ENCODE data around the gene ODR4.
A peak's percentile ranks its signal among the peaks of the same experiment; 100 is the strongest.
"Not testable (repeated sequence)": the region's sequence is repeated elsewhere in the genome, so short reads cannot be mapped to it uniquely, and the experiment has no call there.

Gene ODR4

GRCh38 chr1:186374303-186375151 lies 1.1 kb upstream of the ODR4 start:
- TF ChIP-seq, protein P1, sequence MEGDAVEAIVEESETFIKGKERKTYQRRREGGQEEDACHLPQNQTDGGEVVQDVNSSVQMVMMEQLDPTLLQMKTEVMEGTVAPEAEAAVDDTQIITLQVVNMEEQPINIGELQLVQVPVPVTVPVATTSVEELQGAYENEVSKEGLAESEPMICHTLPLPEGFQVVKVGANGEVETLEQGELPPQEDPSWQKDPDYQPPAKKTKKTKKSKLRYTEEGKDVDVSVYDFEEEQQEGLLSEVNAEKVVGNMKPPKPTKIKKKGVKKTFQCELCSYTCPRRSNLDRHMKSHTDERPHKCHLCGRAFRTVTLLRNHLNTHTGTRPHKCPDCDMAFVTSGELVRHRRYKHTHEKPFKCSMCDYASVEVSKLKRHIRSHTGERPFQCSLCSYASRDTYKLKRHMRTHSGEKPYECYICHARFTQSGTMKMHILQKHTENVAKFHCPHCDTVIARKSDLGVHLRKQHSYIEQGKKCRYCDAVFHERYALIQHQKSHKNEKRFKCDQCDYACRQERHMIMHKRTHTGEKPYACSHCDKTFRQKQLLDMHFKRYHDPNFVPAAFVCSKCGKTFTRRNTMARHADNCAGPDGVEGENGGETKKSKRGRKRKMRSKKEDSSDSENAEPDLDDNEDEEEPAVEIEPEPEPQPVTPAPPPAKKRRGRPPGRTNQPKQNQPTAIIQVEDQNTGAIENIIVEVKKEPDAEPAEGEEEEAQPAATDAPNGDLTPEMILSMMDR (IDR thresholded peaks at IDR 0.05; ENCODE audit: borderline replicate concordance, control extremely low read depth, extremely low read depth, insufficient read depth, missing control alignments): no peak
- in situ Hi-C loops (cut with MboI; ENCODE audit: low sequenced_read_pairs, unreplicated experiment): no loop called here
- DNase-seq (ENCODE audit: low spot score): peak; percentile 45

DNA sequence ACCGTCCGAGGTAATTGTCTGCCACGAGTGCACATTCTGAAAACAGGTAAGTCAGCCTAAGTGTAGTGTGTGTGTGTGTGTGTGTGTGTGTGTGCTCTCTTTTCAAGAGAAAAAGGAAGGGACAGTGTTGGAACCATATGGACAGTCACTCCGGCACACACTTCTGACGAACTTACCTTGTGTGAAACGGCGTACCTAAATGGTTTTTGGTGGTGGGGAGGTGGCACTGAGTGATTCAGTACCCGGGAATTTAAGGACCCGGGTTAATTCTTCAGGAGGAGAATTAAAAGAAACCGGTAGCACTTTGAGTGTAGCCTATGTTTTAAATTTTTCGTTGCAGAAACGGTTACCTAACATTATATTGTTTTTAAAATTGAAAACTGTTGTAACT lies 286 bp downstream of the ODR4 start:
- TF ChIP-seq, protein P1 (IDR thresholded peaks at IDR 0.05; ENCODE audit: borderline replicate concordance, control extremely low read depth, extremely low read depth, insufficient read depth, missing control alignments): no peak
- in situ Hi-C loops (cut with MboI; ENCODE audit: low sequenced_read_pairs, unreplicated experiment): no loop called here
- DNase-seq (ENCODE audit: low spot score): no peak

GRCh38 chr1:186386725-186387383 lies 11.2 kb downstream of the ODR4 start:
- TF ChIP-seq, protein P1 (IDR thresholded peaks at IDR 0.05; ENCODE audit: borderline replicate concordance, control extremely low read depth, extremely low read depth, insufficient read depth, missing control alignments): no peak
- DNase-seq (ENCODE audit: low spot score): no peak
- in situ Hi-C loops (cut with MboI; ENCODE audit: low sequenced_read_pairs, unreplicated experiment): no loop called here

- in situ Hi-C loops (cut with MboI; ENCODE audit: low sequenced_read_pairs, unreplicated experiment): no loop called here
- DNase-seq (ENCODE audit: low spot score): no peak
- TF ChIP-seq, protein P1 (IDR thresholded peaks at IDR 0.05; ENCODE audit: borderline replicate concordance, control extremely low read depth, extremely low read depth, insufficient read depth, missing control alignments): no peak
Observed at GRCh38 chr1:186390925-186391324, 15.3 kb downstream of the ODR4 start.

GRCh38 chr1:186391841-186392240 lies 16.2 kb downstream of the ODR4 start:
- TF ChIP-seq, protein P1 (IDR thresholded peaks at IDR 0.05; ENCODE audit: borderline replicate concordance, control extremely low read depth, extremely low read depth, insufficient read depth, missing control alignments): no peak
- DNase-seq (ENCODE audit: low spot score): no peak
- in situ Hi-C loops (cut with MboI; ENCODE audit: low sequenced_read_pairs, unreplicated experiment): no loop called here

- DNase-seq (ENCODE audit: low spot score); in situ Hi-C loops (cut with MboI; ENCODE audit: low sequenced_read_pairs, unreplicated experiment): not testable (repeated sequence)
Observed at GRCh38 chr1:186392711-186393110, 17.1 kb downstream of the ODR4 start.

DNA sequence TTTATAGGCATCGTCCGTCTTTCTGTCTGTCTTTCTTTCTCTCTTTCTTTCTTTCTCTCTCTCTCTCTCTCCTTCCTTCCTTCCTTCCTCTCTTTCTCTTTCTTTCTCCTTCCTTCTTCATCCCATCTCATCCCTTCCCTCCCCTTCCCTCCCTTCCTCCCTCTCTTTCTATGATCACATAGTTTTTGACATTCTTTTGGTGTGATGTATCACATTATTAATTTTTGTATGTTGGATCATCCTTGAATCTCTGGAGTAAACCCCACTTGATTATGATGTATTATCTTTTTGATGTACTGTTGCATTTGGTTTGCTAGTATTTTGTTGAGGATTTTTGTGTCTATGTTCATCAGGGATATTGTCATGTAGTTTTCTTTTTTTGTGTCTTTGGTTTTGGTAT lies 25.8 kb downstream of the ODR4 start:
- in situ Hi-C loops (cut with MboI; ENCODE audit: low sequenced_read_pairs, unreplicated experiment); DNase-seq (ENCODE audit: low spot score): not testable (repeated sequence)
